Measurements from ENCODE around the gene RNF43. TPM values are rescaled to one million over a fixed set of nuclear protein-coding genes. Genes with fewer than 3 reads are reported as not detected.

The RNF43 gene
- total and polyA plus RNA-seq, 2 of the 13 experiments (the other 11 are each of a cell fraction or from before 2014, with no cell fraction given): 31.0 to 53.4 TPM

GRCh38 chr17:58394534-58395223 is 22.7 kb downstream of the RNF43 start (continued):
- TF ChIP-seq, protein P1, sequence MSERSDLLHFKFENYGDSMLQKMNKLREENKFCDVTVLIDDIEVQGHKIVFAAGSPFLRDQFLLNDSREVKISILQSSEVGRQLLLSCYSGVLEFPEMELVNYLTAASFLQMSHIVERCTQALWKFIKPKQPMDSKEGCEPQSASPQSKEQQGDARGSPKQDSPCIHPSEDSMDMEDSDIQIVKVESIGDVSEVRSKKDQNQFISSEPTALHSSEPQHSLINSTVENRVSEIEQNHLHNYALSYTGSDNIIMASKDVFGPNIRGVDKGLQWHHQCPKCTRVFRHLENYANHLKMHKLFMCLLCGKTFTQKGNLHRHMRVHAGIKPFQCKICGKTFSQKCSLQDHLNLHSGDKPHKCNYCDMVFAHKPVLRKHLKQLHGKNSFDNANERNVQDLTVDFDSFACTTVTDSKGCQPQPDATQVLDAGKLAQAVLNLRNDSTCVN (CRISPR knock-in tag; IDR thresholded peaks at IDR 0.05; ENCODE audit: borderline replicate concordance): peak; percentile 76; the same call in 1 of the 2 replicates
- TF ChIP-seq KLF13 (CRISPR knock-in tag; IDR thresholded peaks at IDR 0.05): no peak
- TF ChIP-seq ATF6 (CRISPR knock-in tag; conservative IDR thresholded peaks at IDR 0.05): peak; percentile 29; the same call in 1 of the 2 replicates
- no peak for TF ChIP-seq RAD51 (IDR thresholded peaks at IDR 0.05; ENCODE audit: borderline replicate concordance)
- TF ChIP-seq CHD4 (IDR thresholded peaks at IDR 0.05; ENCODE audit: borderline replicate concordance, low read length): no peak
- TF ChIP-seq ZNF775 (CRISPR knock-in tag; IDR thresholded peaks at IDR 0.05; ENCODE audit: borderline replicate concordance): no peak
- no peak for TF ChIP-seq ZNF251 (CRISPR knock-in tag; IDR thresholded peaks at IDR 0.05)
- TF ChIP-seq ZSCAN31 (CRISPR knock-in tag; IDR thresholded peaks at IDR 0.05; ENCODE audit: low read depth): no peak
- TF ChIP-seq ZNF256 (CRISPR knock-in tag; conservative IDR thresholded peaks at IDR 0.05): no peak
- 0 out of 2 replicates have a peak, but pooled peaks have one; percentile 64 for TF ChIP-seq BRD4 (CRISPR knock-in tag; IDR thresholded peaks at IDR 0.05)
- no peak for TF ChIP-seq GABPA (IDR thresholded peaks at IDR 0.05; ENCODE audit: low read depth, low read length)
- TF ChIP-seq GABPA (CRISPR knock-in tag; IDR thresholded peaks at IDR 0.05; ENCODE audit: low read depth): peak; percentile 17; the same call in 1 of the 2 replicates
- TF ChIP-seq RBAK (CRISPR knock-in tag; IDR thresholded peaks at IDR 0.05): no peak
- TF ChIP-seq ZNF709 (CRISPR knock-in tag; IDR thresholded peaks at IDR 0.05): no peak
- TF ChIP-seq, protein P2, sequence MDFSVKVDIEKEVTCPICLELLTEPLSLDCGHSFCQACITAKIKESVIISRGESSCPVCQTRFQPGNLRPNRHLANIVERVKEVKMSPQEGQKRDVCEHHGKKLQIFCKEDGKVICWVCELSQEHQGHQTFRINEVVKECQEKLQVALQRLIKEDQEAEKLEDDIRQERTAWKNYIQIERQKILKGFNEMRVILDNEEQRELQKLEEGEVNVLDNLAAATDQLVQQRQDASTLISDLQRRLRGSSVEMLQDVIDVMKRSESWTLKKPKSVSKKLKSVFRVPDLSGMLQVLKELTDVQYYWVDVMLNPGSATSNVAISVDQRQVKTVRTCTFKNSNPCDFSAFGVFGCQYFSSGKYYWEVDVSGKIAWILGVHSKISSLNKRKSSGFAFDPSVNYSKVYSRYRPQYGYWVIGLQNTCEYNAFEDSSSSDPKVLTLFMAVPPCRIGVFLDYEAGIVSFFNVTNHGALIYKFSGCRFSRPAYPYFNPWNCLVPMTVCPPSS (IDR thresholded peaks at IDR 0.05): no peak
- TF ChIP-seq ZNF629 (CRISPR knock-in tag; conservative IDR thresholded peaks at IDR 0.05): 0 out of 2 replicates have a peak, but pooled peaks have one; percentile 17
- no peak; the same call in 1 of the 2 replicates for TF ChIP-seq FOXK1 (CRISPR knock-in tag; IDR thresholded peaks at IDR 0.05; ENCODE audit: borderline replicate concordance, low read depth)
- TF ChIP-seq ATM (IDR thresholded peaks at IDR 0.05; ENCODE audit: borderline replicate concordance): no peak
- no peak for TF ChIP-seq NR3C1 (CRISPR knock-in tag; IDR thresholded peaks at IDR 0.05)
- no peak for TF ChIP-seq NRL (CRISPR knock-in tag; IDR thresholded peaks at IDR 0.05; ENCODE audit: borderline replicate concordance)
- TF ChIP-seq, protein P3, sequence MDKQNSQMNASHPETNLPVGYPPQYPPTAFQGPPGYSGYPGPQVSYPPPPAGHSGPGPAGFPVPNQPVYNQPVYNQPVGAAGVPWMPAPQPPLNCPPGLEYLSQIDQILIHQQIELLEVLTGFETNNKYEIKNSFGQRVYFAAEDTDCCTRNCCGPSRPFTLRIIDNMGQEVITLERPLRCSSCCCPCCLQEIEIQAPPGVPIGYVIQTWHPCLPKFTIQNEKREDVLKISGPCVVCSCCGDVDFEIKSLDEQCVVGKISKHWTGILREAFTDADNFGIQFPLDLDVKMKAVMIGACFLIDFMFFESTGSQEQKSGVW (CRISPR knock-in tag; IDR thresholded peaks at IDR 0.05; ENCODE audit: borderline replicate concordance): no peak
- TF ChIP-seq HOXA7 (CRISPR knock-in tag; IDR thresholded peaks at IDR 0.05): no peak
- TF ChIP-seq CCDC6 (CRISPR knock-in tag; IDR thresholded peaks at IDR 0.05): no peak
- TF ChIP-seq MAX (IDR thresholded peaks at IDR 0.05): peak; percentile 73
- no peak; the same call in 1 of the 2 replicates for TF ChIP-seq ZNF274 (CRISPR knock-in tag; IDR thresholded peaks at IDR 0.05)
- TF ChIP-seq ZMYM2 (CRISPR knock-in tag; IDR thresholded peaks at IDR 0.05): no peak
